K562 (cell line): ENCODE results near the gene UNKL. TPM values are rescaled to one million over a fixed set of nuclear protein-coding genes. Genes with fewer than 3 reads are reported as not detected.

Experiments
- CC2D1A ChIP-seq: fragments of 450-650 bp; IDR thresholded peaks from 2 replicates; pipeline ENCODE4 v1.6.1; 2017; ENCODE audit warnings: mild to moderate bottlenecking
- CXXC5 ChIP-seq: fragments of 250-450 bp; sonication (Bioruptor Pico); IDR thresholded peaks from 2 replicates; pipeline ENCODE4 v1.8.0; 2022; ENCODE audit warnings: inconsistent platforms, mild to moderate bottlenecking, moderate library complexity
- ELF2 ChIP-seq: fragments of 250-450 bp; sonication (Bioruptor Pico); IDR thresholded peaks from 2 replicates; pipeline ENCODE4 v1.5.0; 2021; ENCODE audit warnings: mild to moderate bottlenecking
- EP400 ChIP-seq: fragments of 450-650 bp; IDR thresholded peaks from 2 replicates; pipeline ENCODE4 v1.6.1; 2017; ENCODE audit warnings: antibody characterized with exemption, mild to moderate bottlenecking, moderate library complexity
- FIP1L1 ChIP-seq: fragments of 200-400 bp; formaldehyde crosslinking; IDR thresholded peaks from 2 replicates; pipeline ENCODE4 v1.6.1; 2018; ENCODE audit warnings: mild to moderate bottlenecking, low read depth, low read length; ENCODE audit not compliant: poor library complexity, severe bottlenecking
- HCFC1 ChIP-seq: IDR thresholded peaks from 2 replicates; pipeline ENCODE4 v1.6.1; 2012; ENCODE audit warnings: low read depth, low read length, improper control_type of control experiment
- HNRNPL ChIP-seq: fragments of 200-400 bp; formaldehyde crosslinking; IDR thresholded peaks from 2 replicates; pipeline ENCODE4 v1.6.1; 2017; ENCODE audit warnings: low read depth, mild to moderate bottlenecking, low read length
- MCM7 ChIP-seq, 2 experiments: fragments of 450-650 bp; IDR thresholded peaks; 2 replicates each; pipeline ENCODE4 v1.6.1; 2016 to 2018
- MXI1 ChIP-seq: IDR thresholded peaks from 2 replicates; pipeline ENCODE4 v1.6.1; 2011; ENCODE audit warnings: low read depth, mild to moderate bottlenecking, improper control_type of control experiment, low read length
- OTX1 ChIP-seq: fragments of 450-650 bp; formaldehyde crosslinking; IDR thresholded peaks from 2 replicates; pipeline ENCODE4 v1.4.0; 2022; ENCODE audit warnings: mild to moderate bottlenecking
- SMARCA4 ChIP-seq: fragments of 450-650 bp; IDR thresholded peaks from 2 replicates; pipeline ENCODE4 v1.6.1; 2016
- SP1 ChIP-seq: sonication (generic); formaldehyde crosslinking; IDR thresholded peaks from 2 replicates; pipeline ENCODE4 v1.8.1; 2022; ENCODE audit warnings: mild to moderate bottlenecking, missing genetic modification reagents
- SREBF2 ChIP-seq: sonication (generic); formaldehyde crosslinking; IDR thresholded peaks from 2 replicates; pipeline ENCODE4 v1.4.0; 2020; ENCODE audit warnings: mild to moderate bottlenecking, missing genetic modification reagents
- TOE1 ChIP-seq, 2 experiments: fragments of 450-650 bp in 1 of 2; sonication (generic) in 1 of 2; formaldehyde crosslinking in 1 of 2; IDR thresholded peaks; 2 replicates each; pipeline versions ENCODE4 v1.7.1 to v1.8.0; 2016 to 2022; ENCODE audit warnings: borderline replicate concordance in 2 of 2, mild to moderate bottlenecking in 2 of 2, antibody characterized with exemption in 1 of 2, inconsistent platforms in 1 of 2, low read depth in 1 of 2, missing genetic modification reagents in 1 of 2, moderate library complexity in 1 of 2
- ZFX ChIP-seq: sonication (generic); formaldehyde crosslinking; IDR thresholded peaks from 2 replicates; pipeline ENCODE4 v1.8.0; 2022; ENCODE audit warnings: mild to moderate bottlenecking, missing genetic modification reagents, moderate library complexity
- polyA plus RNA-seq, 8 experiments: library from polyadenylated mRNA; depleted of rRNA in 4 of 8; stranded (reverse) in 5 of 8; unstranded in 3 of 8; fragments of >200 nt; fragmentation: Nextera tagmentation in 2 of 8; fragmentation: Illumina TruSeq in 1 of 8; extraction: Ambion mirVana in 2 of 8; extraction: Trizol in 1 of 8; gene quantifications; 2 replicates each; pipeline versions ENCODE4 v1.2.1 to v1.2.3, GENCODE V29; 2011 to 2014; ENCODE audit warnings: inconsistent platforms in 1 of 8, missing spikeins in 1 of 8
- total RNA-seq, 7 experiments: library from RNA; depleted of rRNA in 6 of 7; stranded (reverse); fragments of >200 nt in 6 of 7; fragmentation: Illumina TruSeq in 2 of 7; extraction: Trizol in 2 of 7; gene quantifications; 2 replicates each; pipeline versions ENCODE4 v1.2.1 to v1.2.3, GENCODE V29; 2011 to 2021; ENCODE audit warnings: low replicate concordance in 1 of 7
- TF ChIP-seq, protein P1 (sequence below), 3 experiments: fragments of 200-800 bp in 1 of 3; fragments of 250-450 bp in 1 of 3; fragments of 450-650 bp in 1 of 3; sonication (Bioruptor Pico) in 1 of 3; sonication (Bioruptor generic) in 1 of 3; formaldehyde crosslinking in 1 of 3; IDR thresholded peaks; 2 replicates each; pipeline versions ENCODE4 v1.6.1 to v1.8.0; 2016 to 2022; ENCODE audit warnings: mild to moderate bottlenecking in 2 of 3, missing genetic modification characterization in 2 of 3, missing compliant biosample characterization in 1 of 3, moderate library complexity in 1 of 3
- TF ChIP-seq, protein P2 (sequence below): fragments of 250-450 bp; sonication (Bioruptor Pico); IDR thresholded peaks from 2 replicates; pipeline ENCODE4 v1.4.0; 2020; ENCODE audit warnings: mild to moderate bottlenecking
- TF ChIP-seq, protein P3 (sequence below): sonication (generic); formaldehyde crosslinking; IDR thresholded peaks from 2 replicates; pipeline ENCODE4 v1.8.0; 2022; ENCODE audit warnings: mild to moderate bottlenecking, low read depth, missing genetic modification reagents
- TF ChIP-seq, protein P4 (sequence below): fragments of 450-650 bp; IDR thresholded peaks from 2 replicates; pipeline ENCODE4 v1.6.1; 2017; ENCODE audit warnings: antibody characterized with exemption

UNKL gene
- total and polyA plus RNA-seq, 9 of the 15 experiments (the other 6 are each of a cell fraction or from before 2014, with no cell fraction given), result 0.37 to 30.2 (median 5.1) TPM

DNA sequence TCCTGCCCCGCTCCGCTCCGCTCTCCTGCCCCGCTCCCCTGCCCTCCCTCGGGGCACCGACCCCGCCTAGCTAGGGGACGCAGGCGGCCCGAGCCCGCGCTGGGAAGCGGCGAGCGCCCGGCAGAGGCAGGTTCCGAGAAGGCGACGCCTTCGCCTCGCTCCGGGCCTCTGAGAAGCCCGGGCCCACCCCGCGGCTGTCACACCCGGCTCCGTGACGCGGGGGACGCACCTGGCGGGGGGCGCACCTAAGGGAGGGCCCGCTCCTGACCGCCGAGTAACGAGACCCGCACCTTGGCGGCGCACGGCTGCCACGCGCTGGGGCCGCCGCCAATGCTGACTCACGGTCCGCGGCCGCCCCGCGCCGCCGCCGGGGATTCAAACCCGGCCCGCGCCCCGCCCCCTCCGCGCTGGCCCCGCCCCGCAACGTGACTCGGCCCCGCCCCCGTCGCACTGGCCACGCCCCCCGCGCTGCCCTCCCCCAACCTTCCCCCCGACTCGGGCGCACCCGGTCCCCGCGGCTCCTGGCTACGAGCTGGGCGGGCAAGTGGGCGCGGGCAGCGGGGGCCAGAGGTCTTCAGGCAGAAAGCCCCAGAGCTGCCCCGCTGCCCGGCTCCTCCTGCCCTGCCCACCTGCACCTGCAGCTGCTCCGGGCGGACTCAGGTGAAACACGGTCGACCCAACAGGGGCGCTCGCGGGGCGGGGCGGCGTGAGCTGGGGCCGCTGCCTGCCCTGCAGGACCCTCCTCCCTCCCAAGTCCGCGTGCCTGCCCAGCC, 35.0 kb downstream of the UNKL start (continued):
- TF ChIP-seq SMARCA4 (0 out of 2 replicates have a peak, but pooled peaks have one; percentile 2), ZFX (CRISPR knock-in tag) (peak; percentile 90), MCM7 (IDR thresholded peaks at IDR 0.05) (no peak), CXXC5 (CRISPR knock-in tag) (peak; percentile 89), CC2D1A (peak; percentile 90), ELF2 (CRISPR knock-in tag) (0 out of 2 replicates have a peak, but pooled peaks have one; percentile 57), MXI1 (no peak), EP400 (peak; percentile 65; the same call in 1 of the 2 replicates), HCFC1 (no peak), HNRNPL (peak; percentile 71), TOE1 (IDR thresholded peaks at IDR 0.05; ENCODE audit: borderline replicate concordance) (no peak), TOE1 (CRISPR knock-in tag; IDR thresholded peaks at IDR 0.05; ENCODE audit: borderline replicate concordance, low read depth) (no peak), FIP1L1 (no peak), SREBF2 (no peak), OTX1 (CRISPR knock-in tag) (no peak), SP1 (peak; percentile 15; the same call in 1 of the 2 replicates)
- TF ChIP-seq, protein P1, sequence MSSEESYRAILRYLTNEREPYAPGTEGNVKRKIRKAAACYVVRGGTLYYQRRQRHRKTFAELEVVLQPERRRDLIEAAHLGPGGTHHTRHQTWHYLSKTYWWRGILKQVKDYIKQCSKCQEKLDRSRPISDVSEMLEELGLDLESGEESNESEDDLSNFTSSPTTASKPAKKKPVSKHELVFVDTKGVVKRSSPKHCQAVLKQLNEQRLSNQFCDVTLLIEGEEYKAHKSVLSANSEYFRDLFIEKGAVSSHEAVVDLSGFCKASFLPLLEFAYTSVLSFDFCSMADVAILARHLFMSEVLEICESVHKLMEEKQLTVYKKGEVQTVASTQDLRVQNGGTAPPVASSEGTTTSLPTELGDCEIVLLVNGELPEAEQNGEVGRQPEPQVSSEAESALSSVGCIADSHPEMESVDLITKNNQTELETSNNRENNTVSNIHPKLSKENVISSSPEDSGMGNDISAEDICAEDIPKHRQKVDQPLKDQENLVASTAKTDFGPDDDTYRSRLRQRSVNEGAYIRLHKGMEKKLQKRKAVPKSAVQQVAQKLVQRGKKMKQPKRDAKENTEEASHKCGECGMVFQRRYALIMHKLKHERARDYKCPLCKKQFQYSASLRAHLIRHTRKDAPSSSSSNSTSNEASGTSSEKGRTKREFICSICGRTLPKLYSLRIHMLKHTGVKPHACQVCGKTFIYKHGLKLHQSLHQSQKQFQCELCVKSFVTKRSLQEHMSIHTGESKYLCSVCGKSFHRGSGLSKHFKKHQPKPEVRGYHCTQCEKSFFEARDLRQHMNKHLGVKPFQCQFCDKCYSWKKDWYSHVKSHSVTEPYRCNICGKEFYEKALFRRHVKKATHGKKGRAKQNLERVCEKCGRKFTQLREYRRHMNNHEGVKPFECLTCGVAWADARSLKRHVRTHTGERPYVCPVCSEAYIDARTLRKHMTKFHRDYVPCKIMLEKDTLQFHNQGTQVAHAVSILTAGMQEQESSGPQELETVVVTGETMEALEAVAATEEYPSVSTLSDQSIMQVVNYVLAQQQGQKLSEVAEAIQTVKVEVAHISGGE (CRISPR knock-in tag; IDR thresholded peaks at IDR 0.05), result no peak
- TF ChIP-seq, protein P2, sequence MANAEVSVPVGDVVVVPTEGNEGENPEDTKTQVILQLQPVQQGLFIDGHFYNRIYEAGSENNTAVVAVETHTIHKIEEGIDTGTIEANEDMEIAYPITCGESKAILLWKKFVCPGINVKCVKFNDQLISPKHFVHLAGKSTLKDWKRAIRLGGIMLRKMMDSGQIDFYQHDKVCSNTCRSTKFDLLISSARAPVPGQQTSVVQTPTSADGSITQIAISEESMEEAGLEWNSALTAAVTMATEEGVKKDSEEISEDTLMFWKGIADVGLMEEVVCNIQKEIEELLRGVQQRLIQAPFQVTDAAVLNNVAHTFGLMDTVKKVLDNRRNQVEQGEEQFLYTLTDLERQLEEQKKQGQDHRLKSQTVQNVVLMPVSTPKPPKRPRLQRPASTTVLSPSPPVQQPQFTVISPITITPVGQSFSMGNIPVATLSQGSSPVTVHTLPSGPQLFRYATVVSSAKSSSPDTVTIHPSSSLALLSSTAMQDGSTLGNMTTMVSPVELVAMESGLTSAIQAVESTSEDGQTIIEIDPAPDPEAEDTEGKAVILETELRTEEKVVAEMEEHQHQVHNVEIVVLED (CRISPR knock-in tag), result no peak
- TF ChIP-seq, protein P3, sequence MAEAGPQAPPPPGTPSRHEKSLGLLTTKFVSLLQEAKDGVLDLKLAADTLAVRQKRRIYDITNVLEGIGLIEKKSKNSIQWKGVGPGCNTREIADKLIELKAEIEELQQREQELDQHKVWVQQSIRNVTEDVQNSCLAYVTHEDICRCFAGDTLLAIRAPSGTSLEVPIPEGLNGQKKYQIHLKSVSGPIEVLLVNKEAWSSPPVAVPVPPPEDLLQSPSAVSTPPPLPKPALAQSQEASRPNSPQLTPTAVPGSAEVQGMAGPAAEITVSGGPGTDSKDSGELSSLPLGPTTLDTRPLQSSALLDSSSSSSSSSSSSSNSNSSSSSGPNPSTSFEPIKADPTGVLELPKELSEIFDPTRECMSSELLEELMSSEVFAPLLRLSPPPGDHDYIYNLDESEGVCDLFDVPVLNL (CRISPR knock-in tag), result peak; percentile 46; the same call in 1 of the 2 replicates
- TF ChIP-seq, protein P4, sequence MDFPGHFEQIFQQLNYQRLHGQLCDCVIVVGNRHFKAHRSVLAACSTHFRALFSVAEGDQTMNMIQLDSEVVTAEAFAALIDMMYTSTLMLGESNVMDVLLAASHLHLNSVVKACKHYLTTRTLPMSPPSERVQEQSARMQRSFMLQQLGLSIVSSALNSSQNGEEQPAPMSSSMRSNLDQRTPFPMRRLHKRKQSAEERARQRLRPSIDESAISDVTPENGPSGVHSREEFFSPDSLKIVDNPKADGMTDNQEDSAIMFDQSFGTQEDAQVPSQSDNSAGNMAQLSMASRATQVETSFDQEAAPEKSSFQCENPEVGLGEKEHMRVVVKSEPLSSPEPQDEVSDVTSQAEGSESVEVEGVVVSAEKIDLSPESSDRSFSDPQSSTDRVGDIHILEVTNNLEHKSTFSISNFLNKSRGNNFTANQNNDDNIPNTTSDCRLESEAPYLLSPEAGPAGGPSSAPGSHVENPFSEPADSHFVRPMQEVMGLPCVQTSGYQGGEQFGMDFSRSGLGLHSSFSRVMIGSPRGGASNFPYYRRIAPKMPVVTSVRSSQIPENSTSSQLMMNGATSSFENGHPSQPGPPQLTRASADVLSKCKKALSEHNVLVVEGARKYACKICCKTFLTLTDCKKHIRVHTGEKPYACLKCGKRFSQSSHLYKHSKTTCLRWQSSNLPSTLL, result peak; percentile 96
